Renal cortical epithelial cell (primary cell): ENCODE data around the gene REXO2. TPM values are rescaled to one million over a fixed set of nuclear protein-coding genes. Genes with fewer than 3 reads are reported as not detected.

Experiments used
- DNase-seq: peaks from one replicate; pipeline ENCODE4 v3.0.0-alpha.2; 2011; ENCODE audit warnings: low read depth
- total RNA-seq: library from RNA; depleted of rRNA; stranded (reverse); fragments of >200 nt; gene quantifications from 2 replicates; pipeline ENCODE4 v1.2.3, GENCODE V29; 2014

REXO2 gene
- total RNA-seq, 1 donor from 2014 or later: 166 TPM

- DNase-seq: no peak
Observed at GRCh38 chr11:114440971-114441763, 1.9 kb downstream of the REXO2 start.

GRCh38 chr11:114441921-114442320, 2.7 kb downstream of the REXO2 start:
- no peak for DNase-seq

- no peak for DNase-seq
Observed at GRCh38 chr11:114442536-114442935, 3.3 kb downstream of the REXO2 start.

GRCh38 chr11:114447444-114447843, 8.2 kb downstream of the REXO2 start:
- no peak for DNase-seq

- DNase-seq: peak; percentile 32
Observed at GRCh38 chr11:114447892-114448291, 8.6 kb downstream of the REXO2 start.

- peak; percentile 61 for DNase-seq
Observed at GRCh38 chr11:114448749-114449482, 9.6 kb downstream of the REXO2 start.

- DNase-seq: no peak
Observed at GRCh38 chr11:114449845-114450244, 10.6 kb downstream of the REXO2 start.

GRCh38 chr11:114452399-114452798, 13.1 kb downstream of the REXO2 start:
- DNase-seq: no peak

GRCh38 chr11:114463999-114464398, 24.7 kb downstream of the REXO2 start:
- no peak for DNase-seq

GRCh38 chr11:114466742-114467141, 27.5 kb downstream of the REXO2 start:
- DNase-seq: no peak

GRCh38 chr11:114472661-114473060, 33.4 kb downstream of the REXO2 start:
- DNase-seq: no peak

GRCh38 chr11:114478001-114478410, 38.7 kb downstream of the REXO2 start:
- no peak for DNase-seq

- peak; percentile 18 for DNase-seq
Observed at GRCh38 chr11:114478768-114479167, 39.5 kb downstream of the REXO2 start.

- no peak for DNase-seq
Observed at GRCh38 chr11:114479331-114479730, 40.1 kb downstream of the REXO2 start.

GRCh38 chr11:114482114-114482513, 42.8 kb downstream of the REXO2 start:
- no peak for DNase-seq

GRCh38 chr11:114483929-114484328, 44.7 kb downstream of the REXO2 start:
- no peak for DNase-seq

- no peak for DNase-seq
Observed at GRCh38 chr11:114496915-114497314, 57.6 kb downstream of the REXO2 start.

- DNase-seq: no peak
Observed at GRCh38 chr11:114499756-114500155, 60.5 kb downstream of the REXO2 start.

Other genes starting within 250 kb of the REXO2 start
- gene NNMT, start 143.1 kb upstream of the REXO2 start, total RNA-seq: 1,571 and 2,593 TPM in 2 replicates
- 0.52 and 3.1 TPM in 2 replicates for gene C11orf71, start 39.0 kb upstream of the REXO2 start, total RNA-seq
- 60.6 and 81.1 TPM in 2 replicates for gene RBM7, start 38.8 kb upstream of the REXO2 start, total RNA-seq
- not detected in 2 replicates for gene NXPE1, start 120.4 kb downstream of the REXO2 start, total RNA-seq
- not detected in 2 replicates for gene NXPE4, start 156.3 kb downstream of the REXO2 start, total RNA-seq
- 0.05 and 0.17 TPM in 2 replicates for gene NXPE2, start 239.1 kb downstream of the REXO2 start, total RNA-seq